NCI-H510A treated with DMSO at 0.1 percent for 48 hours (cell line): ENCODE data around the gene ZC3H18.
"Not testable (repeated sequence)": the region's sequence is repeated elsewhere in the genome, so short reads cannot be mapped to it uniquely, and the experiment has no call there.

ENCODE experiments used
- DNase-seq: peaks from one replicate; lab custom pipeline; 2025; lab: John Stamatoyannopoulos, UW

Gene ZC3H18

GRCh38 chr16:88605186-88606147 is 35.3 kb downstream of the ZC3H18 start:
- DNase-seq, result no peak

- DNase-seq, result no peak
Measured at GRCh38 chr16:88606148-88606757, 36.0 kb downstream of the ZC3H18 start.

GRCh38 chr16:88608076-88608475 is 37.9 kb downstream of the ZC3H18 start:
- no peak for DNase-seq

DNA sequence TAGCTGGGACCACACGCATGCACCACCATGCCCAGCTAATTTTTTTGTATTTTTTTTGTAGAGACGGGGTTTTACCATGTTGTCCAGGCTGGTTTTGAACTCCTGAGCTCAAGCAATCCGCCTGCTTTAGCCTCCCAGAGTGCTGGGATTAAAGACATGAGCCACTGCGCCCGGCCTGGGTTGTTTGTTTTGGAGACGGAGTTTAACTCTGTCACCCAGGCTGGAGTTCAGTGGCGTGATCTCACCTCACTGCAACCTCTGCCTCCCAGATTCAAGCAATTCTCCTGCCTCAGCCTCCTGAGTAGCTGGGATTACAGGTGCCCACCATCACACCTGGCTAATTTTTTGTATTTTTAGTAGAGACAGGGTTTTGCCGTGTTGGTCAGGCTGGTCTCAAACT is 39.2 kb downstream of the ZC3H18 start:
- DNase-seq, result not testable (repeated sequence)

- DNase-seq, result no peak
Measured at GRCh38 chr16:88610080-88610479, 39.9 kb downstream of the ZC3H18 start.

GRCh38 chr16:88610909-88611812 is 41.0 kb downstream of the ZC3H18 start:
- DNase-seq, result no peak

GRCh38 chr16:88613293-88613692 is 43.1 kb downstream of the ZC3H18 start:
- DNase-seq, result no peak

- DNase-seq, result no peak
Measured at GRCh38 chr16:88613911-88614817, 44.0 kb downstream of the ZC3H18 start.

DNA sequence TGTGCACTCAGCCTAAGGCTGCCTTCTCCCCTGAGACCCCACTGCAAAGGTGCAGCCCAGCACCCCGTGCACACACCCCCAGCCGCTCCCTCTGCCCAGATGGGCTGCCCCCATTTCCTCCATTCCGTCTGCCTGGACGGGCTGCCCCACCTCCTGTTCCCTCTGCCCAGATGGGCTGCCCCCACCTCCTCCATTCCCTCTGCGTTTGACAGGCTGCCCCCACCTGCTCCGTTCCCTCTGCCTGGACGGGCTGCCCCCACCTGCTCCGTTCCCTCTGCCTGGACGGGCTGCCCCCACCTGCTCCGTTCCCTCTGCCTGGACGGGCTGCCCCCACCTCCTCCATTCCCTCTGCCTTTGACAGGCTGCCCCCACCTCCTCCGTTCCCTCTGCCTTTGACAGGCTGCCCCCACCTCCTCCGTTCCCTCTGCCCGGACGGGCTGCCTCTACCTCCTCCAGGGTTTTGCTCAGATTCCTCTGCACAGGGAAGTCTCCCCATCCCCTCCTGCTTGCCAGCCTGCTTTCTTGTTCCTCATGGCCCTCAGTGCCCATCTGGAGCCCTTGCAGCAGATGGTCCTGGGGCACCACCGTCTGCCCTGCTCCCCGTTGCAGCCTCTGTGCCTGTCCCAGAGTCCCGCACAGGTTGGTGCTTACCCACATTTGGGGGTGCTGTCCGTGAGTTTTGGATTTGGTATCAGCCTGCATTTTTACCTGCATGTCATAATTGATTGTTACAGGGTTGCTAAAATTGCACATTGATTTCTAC is 44.8 kb downstream of the ZC3H18 start:
- no peak for DNase-seq

GRCh38 chr16:88616320-88616719 is 46.1 kb downstream of the ZC3H18 start:
- peak; percentile 37 for DNase-seq

DNA sequence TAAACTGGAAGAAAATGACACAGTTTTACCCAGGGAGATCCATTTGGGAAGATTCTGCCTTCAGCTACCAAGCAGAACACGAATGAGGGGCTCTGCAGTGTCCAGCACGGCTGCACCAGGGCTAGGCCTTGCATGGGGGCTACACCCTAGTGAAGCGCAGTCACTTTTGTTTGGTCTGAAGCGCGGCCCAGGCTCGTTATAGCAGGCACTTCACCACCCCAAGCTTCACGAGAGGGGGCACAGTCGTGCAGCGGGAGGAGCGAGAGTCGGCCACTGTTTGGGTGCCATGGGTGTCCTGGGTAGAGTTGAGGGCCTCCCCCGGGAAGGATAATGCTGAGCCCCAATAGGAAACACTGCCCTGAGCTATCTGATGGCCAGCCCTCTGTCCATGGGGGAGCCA is 46.5 kb downstream of the ZC3H18 start:
- no peak for DNase-seq

GRCh38 chr16:88617268-88618031 is 47.2 kb downstream of the ZC3H18 start:
- DNase-seq, result peak; percentile 87

DNA sequence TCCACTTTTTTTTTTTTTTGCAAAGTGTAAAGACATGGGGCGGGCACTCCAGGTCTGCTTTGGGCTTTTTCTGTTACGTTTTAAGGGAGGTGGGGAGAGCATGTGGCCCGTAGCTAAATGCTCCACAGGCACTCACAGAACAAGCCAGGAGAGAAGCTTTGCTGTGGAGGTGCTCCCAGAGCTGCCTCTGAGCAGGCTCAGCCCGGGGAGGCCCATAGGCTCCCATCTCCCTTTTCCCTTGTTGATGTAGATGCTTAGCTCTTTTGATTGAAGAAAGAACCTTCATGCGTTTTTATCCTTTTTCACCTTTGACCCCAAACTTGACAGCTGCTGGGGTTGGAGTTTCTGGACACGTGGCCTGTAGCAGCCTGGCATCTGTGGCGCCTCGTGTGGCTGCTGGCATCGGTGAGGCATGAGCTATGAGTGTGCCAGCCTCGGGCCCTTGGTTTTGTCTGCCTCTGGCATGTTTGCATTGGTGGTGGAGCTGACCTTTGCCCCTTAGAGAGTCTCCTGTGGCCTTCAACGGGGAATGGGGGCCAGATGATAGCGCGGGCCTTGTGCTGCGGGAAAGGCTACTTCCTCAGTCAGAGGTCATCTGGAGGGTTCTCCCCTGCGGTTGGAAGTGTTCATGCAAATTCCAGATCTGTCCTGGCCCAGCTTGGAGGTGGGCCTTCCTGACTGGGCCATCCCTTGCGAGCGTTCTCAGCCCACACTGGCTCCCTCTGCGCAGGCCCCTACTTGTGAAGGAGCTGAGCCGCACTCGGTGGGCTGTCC is 48.2 kb downstream of the ZC3H18 start:
- no peak for DNase-seq

DNA sequence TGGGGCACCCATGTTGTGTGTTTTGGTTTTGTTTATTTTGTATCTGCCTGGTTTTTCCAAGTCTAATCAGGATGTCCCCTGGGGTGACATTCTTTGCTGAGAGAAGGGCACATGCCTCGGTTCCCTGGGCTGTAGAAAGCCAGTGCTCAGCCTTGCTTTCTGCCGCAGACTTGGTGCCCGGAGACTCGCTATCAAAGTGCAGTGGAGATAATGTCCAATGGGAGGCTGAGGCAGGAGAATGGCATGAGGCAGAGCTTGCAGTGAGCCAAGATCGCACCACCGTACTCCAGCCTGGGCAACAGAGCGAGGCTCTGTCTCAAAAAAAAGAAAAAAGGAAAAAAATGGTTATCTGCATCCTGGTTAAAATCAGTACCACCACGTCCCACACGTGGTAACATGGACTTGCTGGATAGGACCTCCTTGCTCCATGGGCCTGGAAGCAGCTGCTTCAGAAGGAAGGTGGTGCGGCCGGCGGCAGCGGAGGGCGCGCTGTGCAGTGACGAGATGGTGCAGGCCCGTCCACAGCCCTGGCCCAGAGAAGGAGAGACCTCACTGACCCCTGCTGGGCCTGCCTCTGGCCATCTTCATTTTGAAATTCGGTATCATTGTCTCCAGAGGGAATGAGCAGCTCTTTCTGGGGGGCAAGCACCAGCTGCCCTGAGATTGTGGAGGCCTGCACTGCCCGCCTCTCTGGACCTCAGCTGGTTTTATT is 48.9 kb downstream of the ZC3H18 start:
- DNase-seq, result no peak

DNA sequence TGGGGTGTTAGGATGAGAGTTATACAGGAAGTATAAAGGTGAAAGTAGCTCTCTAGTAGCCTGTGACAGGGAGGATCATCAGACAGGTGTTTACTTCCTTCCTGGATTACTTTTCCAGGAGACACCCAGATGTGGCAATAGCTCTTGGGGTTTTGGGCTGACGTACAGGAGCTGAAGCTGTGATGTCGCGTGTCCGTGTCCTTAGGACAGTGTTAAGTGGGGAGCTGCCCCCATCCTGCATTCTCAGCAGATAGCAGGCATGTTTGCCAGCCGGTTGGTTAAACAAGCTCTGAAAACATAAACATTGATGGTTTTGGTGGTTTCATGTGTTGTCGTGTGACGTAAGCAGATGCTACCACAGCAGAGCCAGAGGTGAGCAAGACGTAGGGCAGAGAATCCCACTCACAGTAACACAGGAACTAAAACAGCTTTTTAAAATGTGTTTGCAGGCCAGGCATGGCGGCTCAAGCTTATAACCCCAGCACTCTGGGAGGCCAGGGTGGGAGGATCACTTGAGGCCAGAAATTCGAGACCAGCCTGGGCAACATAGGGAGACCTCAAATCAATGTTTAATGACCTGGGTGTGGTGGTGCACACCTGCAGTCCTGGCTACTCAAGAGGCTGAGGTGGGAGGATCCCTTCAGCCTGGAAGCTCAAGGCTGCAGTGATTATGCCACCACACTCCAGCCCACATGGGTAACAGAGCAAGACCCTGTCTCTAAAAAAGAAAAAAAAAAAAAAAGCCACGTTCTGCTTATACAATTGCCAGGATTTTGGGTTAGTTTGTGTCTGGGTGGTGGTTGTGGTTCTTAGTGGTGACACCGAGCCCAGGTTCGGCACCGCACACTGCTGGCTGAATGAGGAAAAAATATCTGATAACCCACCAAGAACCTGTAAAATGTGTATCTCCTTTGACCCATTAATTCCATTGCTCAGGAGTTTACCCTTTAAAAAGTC is 49.9 kb downstream of the ZC3H18 start:
- DNase-seq, result no peak

GRCh38 chr16:88622125-88622524 is 51.9 kb downstream of the ZC3H18 start:
- no peak for DNase-seq

- no peak for DNase-seq
Measured at GRCh38 chr16:88622866-88623265, 52.7 kb downstream of the ZC3H18 start.
